Stimulated activated CD4-positive, alpha-beta T cell treated with anti-CD3 and anti-CD28 coated beads, Interleukin-15, amount 100 ng/mL, for 24 hours (primary cell): Measurements from ENCODE around the gene USP12.

Experiments
- DNase-seq: peaks from one replicate; pipeline ENCODE4 v3.0.0-alpha.2; 2020

The USP12 gene

GRCh38 chr13:27065582-27065981 lies 106.0 kb downstream of the USP12 start:
- DNase-seq, result no peak

DNA sequence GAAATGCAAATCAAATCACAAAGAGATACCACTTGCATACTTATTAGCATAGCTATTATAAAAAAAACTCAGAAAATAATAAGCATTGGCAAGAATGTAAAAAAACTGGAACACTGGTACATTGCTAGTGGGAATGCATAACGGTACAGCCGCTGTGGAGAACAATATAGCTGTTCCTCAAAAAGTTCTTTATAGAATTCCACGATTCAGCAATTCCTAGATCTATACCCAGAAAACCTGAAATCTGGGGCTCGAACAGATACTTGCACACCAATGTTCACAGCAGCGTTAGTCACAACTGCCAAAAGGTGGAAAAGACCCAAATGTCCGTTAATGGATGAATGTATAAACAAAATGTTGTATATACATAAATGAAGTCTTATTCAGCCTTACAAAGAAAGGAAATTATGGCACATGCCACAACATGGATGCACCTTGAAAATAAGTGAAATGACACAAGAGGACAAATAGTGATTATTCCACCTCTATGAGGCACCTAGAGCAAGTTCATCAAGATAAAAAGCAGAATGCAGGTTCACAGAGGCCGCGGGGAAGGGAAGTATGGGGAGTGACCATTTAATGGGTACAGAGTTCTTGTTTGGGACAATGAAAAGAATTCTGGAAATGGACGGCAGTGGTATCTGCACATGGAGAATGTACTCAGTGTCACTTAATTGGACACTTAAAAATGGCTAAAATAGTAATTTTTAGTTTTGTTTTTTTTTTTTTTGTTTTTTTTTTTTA lies 107.2 kb downstream of the USP12 start:
- no peak for DNase-seq

- DNase-seq, result no peak
These were observed 113.8 kb downstream of the USP12 start for GRCh38 chr13:27057817-27058216.

DNA sequence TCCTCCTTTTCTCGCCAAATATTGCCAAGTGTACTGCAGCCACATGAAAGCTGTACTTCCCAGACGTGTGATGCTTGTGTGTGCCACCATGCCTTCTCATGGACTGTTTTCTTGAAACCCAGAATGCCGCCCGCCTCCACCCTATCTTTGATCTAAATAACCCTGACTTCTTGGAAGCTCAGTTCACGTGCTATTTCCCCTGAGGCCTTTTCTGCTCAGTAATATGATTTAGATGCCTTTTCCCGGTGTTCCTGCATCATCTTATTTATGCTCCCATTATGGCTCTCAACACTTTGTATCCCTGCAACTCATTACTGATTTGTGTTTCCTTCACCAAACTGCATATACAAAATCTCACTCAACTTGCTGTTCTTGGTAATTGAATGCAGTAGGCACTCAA lies 116.1 kb downstream of the USP12 start:
- no peak for DNase-seq

DNA sequence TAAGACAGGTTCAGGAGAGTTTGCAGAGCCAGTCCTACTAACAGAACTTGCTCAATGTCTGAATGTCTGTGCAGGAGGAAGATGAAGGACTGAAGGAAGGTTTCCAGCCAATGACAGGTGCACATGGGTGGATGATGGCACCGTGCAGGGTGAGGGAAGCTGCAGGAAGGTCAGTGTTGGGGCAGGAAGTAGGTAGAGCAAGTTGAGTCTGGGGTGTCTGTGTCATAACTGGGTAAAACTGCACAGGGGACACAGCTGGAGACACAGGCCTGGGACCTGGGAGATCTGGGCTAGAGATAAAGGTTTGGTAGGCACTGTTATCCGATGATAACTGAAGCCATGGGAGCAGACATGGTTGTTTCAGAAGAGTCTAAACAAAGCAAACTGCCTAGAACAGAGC lies 116.9 kb downstream of the USP12 start:
- DNase-seq, result no peak

DNA sequence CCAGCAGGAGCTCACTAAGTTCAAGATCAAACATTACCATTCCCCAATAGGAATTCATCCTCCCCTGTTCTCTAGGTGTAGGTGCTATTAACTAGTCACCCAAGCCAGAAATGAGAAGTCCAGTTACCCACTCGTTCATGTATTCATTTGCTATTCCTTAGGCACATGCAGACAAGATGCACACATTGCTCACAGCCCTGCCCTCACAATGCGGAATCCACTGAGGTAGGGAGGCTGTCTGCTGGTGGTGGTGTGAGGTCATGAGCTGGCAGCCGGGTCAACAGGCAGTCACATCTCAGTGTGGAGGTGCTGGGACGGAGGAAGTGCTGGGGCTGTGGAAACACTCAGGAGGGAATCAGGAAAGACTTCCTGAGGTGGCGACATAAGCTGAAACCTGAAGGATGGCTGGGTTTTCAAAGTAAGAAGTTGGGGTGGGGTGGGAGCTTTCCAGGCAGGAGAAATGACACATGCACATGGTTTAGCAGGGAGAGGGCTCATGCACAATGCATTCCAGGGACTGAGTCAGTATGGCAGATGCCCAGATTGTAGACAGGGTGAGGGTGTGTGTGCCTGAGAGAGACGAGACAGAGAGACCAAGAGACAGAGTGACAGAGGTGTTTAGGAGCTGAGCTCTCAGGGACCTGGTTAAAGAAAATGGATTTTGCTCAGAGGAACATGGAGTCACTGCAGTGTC lies 117.6 kb downstream of the USP12 start:
- DNase-seq, result no peak

DNA sequence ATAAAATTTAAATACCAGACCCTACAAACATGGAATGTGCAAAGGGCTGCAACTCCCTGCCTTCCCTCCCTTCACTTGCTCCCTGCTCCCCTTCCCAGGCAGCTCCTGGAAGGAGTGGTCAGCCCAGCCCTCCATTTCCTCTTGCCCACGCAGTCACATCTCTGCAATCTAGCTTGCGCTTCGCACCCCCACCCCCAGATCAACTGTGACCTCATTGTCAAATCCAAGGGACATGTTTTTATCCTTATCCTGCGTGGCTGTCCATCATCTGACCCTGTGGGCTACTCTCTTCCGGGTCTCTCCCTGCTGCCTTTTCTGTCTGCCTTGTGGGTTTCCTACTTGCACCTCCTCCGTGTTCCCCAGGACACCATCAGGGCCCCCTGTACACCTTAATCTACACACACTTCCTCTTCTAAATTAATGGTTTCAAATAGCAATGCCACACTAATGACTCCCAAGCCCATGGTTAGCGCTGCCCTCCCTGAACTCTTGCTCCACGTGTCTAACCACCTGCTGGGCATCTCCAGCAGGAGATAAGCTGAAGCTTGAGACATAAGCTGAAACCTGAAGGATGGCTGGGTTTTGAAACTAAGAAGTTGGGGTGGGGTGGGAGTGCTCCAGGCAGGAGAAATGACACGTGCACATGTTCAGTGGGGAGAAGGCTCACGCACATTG lies 118.3 kb downstream of the USP12 start:
- no peak for DNase-seq

DNA sequence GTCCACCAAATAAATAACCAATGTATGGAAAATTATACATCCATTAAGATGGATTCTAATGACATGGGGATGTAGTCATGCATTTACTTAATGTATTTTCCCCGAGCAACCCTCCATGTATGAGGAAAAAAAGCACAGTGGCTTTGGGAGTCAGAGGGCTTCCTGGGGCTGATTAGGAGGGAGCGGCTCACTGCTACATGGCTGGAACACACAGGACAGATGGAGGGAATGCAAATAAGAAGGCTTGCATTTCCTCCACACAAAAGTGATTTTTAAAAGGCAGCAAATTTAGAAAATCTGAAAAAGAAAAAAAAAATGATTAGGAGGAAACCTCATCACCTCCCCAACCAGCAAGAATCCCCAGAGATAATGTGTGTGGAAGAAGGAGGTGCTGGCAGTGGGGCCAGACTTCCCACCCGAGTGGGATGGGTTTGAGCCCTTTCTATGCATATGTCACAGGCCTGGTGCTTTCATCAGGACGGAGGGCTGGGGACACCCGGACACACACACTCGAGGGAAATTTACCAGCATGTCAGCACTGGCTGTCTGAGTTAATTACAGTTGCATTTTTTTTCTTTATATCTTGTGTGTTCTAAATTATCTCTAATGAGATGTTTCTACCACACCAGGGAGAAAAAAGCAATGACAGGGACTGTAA lies 118.9 kb downstream of the USP12 start:
- no peak for DNase-seq

DNA sequence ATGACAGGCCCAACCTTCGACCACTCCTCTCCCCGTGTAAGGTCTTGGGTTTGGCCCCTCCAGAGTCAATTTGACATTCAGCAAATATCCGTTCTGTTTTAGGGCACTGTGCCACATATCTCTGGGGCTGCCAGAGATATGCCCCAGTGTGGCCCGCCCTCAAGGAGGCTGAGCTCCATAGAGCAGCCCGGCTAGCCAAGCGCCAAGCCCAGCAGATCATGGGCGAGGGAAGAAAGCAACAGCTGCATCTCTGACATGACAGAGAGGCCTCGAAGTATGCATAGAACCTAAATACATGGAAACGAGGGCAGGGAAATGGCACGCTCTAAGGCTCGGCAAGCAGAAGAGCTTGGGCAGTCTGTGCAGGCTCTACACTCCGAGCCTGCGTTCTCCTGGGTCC lies 124.5 kb downstream of the USP12 start:
- DNase-seq, result no peak

- DNase-seq, result no peak
These were observed 126.6 kb downstream of the USP12 start for GRCh38 chr13:27044837-27045570.

- peak; percentile 25 for DNase-seq
These were observed 128.6 kb downstream of the USP12 start for GRCh38 chr13:27043013-27043412.

DNA sequence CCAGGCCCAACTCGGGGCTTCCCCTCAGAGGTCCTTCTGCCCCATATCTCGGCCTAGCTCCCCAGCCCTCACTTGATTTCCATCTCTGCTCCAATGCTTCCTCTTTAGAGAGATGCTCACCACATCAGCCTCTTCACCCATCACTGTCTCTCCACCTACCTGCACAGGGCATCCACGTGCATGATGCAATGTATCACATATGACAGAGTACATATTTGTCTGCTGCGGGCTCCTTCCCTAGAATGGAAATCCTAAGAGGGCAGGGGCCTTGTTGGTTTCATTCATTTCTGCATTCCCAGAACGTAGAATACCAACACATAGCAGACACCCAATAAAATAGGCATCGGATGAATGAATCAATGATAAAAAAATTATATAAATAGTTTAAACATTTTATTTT lies 130.3 kb downstream of the USP12 start:
- no peak for DNase-seq

DNA sequence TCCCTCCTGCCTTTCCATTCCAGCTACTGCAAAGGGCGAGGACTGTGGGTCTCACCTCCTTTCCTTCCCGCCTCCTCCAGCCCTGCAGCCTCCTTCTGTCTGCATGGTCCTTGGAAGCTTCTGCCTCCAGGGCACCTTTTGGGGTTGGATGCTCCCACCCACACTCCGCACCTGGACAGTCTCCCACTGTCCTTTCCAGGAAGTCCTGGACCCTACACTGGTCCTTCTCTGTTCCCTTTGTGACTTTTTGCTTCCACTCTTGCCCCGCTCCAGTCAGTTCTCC lies 130.8 kb downstream of the USP12 start:
- no peak for DNase-seq

DNA sequence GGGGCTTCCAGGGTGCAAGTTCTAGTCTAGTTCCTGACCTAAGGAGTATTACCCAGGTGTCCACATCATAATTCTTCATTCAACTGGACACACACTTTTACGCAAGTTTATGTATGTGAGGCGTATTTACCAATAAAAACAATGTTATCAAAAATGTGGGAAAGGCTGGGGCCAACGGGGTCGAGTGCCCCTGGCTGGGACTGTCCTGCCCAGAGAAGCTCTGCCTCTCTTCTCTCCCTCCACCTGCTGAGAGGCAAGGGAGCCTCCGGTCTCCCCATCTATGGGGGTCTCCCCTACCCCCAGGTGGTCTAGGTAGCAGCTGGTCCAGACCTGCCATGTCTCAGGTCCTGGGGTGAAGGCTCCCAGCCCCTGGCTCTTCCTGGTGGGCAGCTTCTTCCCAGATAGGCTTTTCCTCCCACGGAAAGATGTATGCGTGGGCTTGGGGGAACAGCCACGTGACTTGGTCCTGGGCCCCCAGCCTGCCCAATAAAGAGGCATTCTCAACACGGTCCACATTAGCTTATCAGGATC lies 132.4 kb downstream of the USP12 start:
- no peak for DNase-seq

- no peak for DNase-seq
These were observed 133.3 kb downstream of the USP12 start for GRCh38 chr13:27038323-27038722.

GRCh38 chr13:27037571-27037970 lies 134.0 kb downstream of the USP12 start:
- DNase-seq, result no peak

- DNase-seq, result no peak
These were observed 134.4 kb downstream of the USP12 start for GRCh38 chr13:27037171-27037570.

DNA sequence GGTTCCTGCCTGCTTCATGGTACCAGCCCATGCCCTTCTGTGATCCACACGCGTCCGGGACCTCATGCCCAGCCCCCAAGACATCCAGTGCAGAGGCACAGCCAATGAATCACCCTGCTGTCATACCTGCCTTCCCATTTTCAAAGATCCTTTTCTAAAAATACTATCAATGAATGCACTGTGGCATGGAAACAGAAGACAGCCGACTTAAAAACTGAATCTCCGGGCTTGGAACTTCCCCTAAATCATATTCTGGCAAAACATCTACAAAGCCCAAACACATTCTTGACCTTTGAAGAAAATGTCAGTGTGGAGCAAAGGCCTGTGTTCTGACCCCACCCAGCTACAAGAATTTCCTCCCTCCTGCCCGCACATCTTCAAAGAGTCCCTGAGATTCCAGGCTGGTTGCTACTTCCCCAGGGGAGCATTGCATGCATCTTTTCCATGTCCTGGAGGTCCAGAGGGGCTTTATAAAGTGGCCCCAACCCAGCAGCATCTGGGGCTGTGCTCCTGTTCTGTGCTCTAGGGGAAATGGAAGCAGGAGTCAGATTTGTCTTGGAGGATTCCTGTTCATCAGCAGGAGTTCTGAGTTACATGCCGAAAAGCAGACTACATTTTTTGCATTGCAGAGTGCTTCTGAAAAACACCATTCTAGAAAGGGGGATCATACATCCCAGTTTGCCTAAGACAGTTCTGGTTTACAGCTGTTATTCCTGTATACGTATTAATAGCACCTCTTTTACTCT lies 135.2 kb downstream of the USP12 start:
- no peak for DNase-seq

GRCh38 chr13:27035892-27036235 lies 135.7 kb downstream of the USP12 start:
- DNase-seq, result no peak

DNA sequence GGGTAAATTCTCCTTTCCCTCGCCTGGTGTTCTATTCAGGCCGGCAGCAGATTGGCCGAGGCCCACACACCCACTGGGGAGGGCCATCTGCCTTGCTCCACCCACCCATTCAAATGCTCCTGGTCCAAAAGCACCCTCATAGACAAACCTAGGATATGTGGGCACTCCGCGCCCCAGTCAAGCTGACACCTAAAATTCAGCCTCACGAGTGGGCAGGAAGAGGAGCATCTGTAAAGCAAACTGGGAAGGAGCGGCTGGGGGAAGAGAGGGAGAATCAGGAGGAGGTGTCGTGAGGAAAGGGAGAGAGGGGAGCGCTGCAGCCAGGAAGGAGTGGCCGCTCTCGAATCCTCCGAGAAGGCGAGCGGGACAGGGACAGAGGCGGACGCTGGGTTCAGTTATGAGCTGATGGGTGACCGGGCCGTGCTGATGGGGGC lies 136.9 kb downstream of the USP12 start:
- DNase-seq, result no peak

GRCh38 chr13:27028683-27029480 lies 142.7 kb downstream of the USP12 start:
- no peak for DNase-seq
